ENCODE data around the gene MYO1B. TPM values are rescaled to one million over a fixed set of nuclear protein-coding genes. Genes with fewer than 3 reads are reported as not detected.

The MYO1B gene
- polyA plus RNA-seq, 1 donor (not counting 4 experiments of a cell fraction or from before 2014, with no cell fraction given): 277 TPM

DNA sequence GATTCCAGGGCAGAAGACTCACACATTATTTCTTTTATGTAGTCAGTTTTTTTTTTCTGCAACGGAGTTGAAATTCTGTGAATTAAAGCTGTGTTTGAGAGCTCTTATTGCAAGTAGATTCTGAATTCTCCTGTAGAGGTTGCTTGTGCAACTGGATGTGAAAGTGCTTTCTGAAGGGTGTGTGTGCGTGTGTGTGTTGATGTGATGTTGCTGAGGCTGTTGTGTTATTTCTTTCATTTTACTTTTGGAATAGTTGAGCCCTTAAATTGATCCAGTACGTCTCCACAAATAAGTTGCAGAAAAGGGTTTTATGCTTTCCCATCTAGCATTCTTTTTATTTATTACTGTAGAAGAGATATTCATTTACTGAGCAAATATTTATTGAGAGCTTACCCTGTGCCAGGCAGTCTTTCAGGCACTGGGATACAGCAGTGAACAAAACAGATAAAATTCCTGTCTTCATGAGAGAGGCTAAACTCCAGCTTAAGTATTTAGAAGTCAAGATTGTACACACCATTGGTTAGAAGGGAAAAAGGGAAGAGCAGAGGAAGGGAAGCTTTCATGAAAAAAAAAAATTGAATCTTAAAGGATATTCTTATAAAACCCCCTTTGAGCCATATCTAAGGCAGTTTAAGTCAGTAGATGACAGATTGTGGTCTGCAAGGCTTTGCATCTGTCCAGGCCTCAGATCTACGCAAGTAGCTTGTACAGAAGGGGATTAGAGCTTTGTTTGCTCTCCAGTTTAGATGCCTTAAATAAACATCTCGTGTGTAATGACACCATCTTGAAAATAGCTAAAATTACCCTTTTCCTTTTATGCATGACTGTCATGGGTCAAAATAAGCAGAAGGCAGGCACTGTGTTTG lies 58.2 kb downstream of the MYO1B start:
- FAIRE-seq (peak; percentile 9), DNase-seq (ENCODE audit: low read depth, low spot score) (no peak)
- Histone ChIP-seq H4K20me1 (ENCODE audit: control insufficient read depth, extremely low read depth, insufficient read depth, low read length) (no peaks in the 10 kb centered on the region), H3K9me1 (ENCODE audit: control insufficient read depth, extremely low read depth, insufficient read depth, low read length) (peaks cover 3% of the 10 kb centered on the region), H3K27me3 (ENCODE audit: control insufficient read depth, extremely low read depth, insufficient read depth, low read length) (no peaks in the 10 kb centered on the region), H3K4me3 (ENCODE audit: control insufficient read depth in 2 of 3, extremely low read depth in 1 of 3, insufficient read depth in 2 of 3, low read depth in 1 of 3, low read length in 3 of 3) (no peak overlapping the region), H3K36me3 (ENCODE audit: control insufficient read depth in 2 of 2, extremely low read depth in 1 of 2, insufficient read depth in 2 of 2, low read length in 2 of 2) (peaks cover 6 to 24% of the 10 kb centered on the region in 2 experiments), H3K4me1 (ENCODE audit: control insufficient read depth, extremely low read depth, insufficient read depth, low read length) (peaks cover 67% of the 10 kb centered on the region), H3K9me3 (ENCODE audit: control insufficient read depth, low read depth, low read length) (no peaks in the 10 kb centered on the region), H3K79me2 (ENCODE audit: control insufficient read depth, insufficient read depth, low read length) (peaks cover 85% of the 10 kb centered on the region), H3K27ac (ENCODE audit: control insufficient read depth, insufficient read depth, low read length) (peak overlapping the region; percentile 91), H3K9ac (ENCODE audit: control insufficient read depth, extremely low read depth, insufficient read depth, low read length) (no peak overlapping the region), H2AFZ (ENCODE audit: control insufficient read depth, low read length) (no peak overlapping the region), H3K4me2 (ENCODE audit: control insufficient read depth, extremely low read depth, insufficient read depth, low read depth, low read length) (peak overlapping the region; percentile 80)
- dilution Hi-C loops (cut with MboI; ENCODE audit: extremely low pct_ligation_motif_present, low sequenced_read_pairs): loop anchor here (5.0 kb wide), 1 partner anchor 36 kb away; no protein-coding TSS in a partner anchor
- no peak for TF ChIP-seq EZH2 (IDR thresholded peaks at IDR 0.05; ENCODE audit: low read length)
- TF ChIP-seq, protein P1, sequence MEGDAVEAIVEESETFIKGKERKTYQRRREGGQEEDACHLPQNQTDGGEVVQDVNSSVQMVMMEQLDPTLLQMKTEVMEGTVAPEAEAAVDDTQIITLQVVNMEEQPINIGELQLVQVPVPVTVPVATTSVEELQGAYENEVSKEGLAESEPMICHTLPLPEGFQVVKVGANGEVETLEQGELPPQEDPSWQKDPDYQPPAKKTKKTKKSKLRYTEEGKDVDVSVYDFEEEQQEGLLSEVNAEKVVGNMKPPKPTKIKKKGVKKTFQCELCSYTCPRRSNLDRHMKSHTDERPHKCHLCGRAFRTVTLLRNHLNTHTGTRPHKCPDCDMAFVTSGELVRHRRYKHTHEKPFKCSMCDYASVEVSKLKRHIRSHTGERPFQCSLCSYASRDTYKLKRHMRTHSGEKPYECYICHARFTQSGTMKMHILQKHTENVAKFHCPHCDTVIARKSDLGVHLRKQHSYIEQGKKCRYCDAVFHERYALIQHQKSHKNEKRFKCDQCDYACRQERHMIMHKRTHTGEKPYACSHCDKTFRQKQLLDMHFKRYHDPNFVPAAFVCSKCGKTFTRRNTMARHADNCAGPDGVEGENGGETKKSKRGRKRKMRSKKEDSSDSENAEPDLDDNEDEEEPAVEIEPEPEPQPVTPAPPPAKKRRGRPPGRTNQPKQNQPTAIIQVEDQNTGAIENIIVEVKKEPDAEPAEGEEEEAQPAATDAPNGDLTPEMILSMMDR (optimal IDR thresholded peaks at IDR 0.05 in 1 of 3, IDR thresholded peaks at IDR 0.05 in 1 of 3, conservative IDR thresholded peaks at IDR 0.05 in 1 of 3; ENCODE audit: extremely low read depth in 1 of 3, insufficient read depth in 2 of 3, low read length in 3 of 3): no peak

DNA sequence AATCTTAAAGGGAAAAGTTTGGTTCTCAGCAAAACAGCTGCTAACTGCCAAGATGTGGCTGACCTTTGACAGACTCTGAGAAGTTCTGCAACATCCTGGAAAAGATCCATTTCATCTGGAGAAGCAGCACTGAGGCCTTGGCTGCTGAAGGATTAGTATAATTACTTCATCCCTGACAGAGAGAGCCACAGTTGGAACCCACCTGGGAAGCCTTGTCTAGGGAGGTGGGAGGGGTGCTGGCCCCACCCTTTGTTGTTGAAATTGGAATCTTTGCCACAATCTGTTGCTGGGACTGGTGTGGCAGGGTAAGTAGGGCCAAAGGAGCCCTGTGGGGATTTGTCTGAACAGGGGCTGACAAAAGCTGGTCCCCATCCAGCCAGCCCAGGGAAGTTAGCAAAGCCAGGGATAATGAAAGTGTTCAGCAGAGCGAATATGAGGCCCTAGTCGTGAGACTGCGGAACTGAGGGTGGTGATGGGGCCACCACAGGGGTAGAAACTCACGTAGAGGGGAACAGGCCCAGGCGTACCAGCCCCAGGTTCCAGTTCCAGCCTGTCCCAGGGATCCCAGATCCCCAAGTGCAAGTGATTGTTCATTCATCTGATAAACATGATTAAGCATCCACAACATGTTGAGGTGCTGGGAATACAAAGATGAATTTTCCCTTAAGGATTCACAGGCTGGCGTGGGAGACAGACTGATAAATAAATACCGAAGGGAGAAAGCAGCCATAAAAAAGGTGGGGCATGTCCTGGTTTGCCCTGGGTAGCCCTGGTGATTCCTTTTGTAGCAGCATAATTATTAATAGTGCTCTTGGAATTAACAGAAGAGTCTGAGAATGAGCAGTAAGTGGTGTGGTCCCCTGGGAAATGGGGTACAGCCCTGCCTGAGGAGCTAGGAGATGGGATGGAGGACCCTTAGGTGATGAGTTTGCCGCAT lies 60.0 kb downstream of the MYO1B start:
- Histone ChIP-seq H3K36me3 (ENCODE audit: control insufficient read depth in 2 of 2, extremely low read depth in 1 of 2, insufficient read depth in 2 of 2, low read length in 2 of 2) (peaks cover 8 to 20% of the 10 kb centered on the region in 2 experiments), H3K9me1 (ENCODE audit: control insufficient read depth, extremely low read depth, insufficient read depth, low read length) (peaks cover 3% of the 10 kb centered on the region), H2AFZ (ENCODE audit: control insufficient read depth, low read length) (no peak overlapping the region), H3K9ac (ENCODE audit: control insufficient read depth, extremely low read depth, insufficient read depth, low read length) (peak overlapping the region; percentile 80), H3K4me3 (ENCODE audit: control insufficient read depth in 2 of 3, extremely low read depth in 1 of 3, insufficient read depth in 2 of 3, low read depth in 1 of 3, low read length in 3 of 3) (peak overlapping the region in 2 of 3 experiments; percentile 29 to 36), H3K27ac (ENCODE audit: control insufficient read depth, insufficient read depth, low read length) (peak overlapping the region; percentile 91), H3K9me3 (ENCODE audit: control insufficient read depth, low read depth, low read length) (no peaks in the 10 kb centered on the region), H3K4me1 (ENCODE audit: control insufficient read depth, extremely low read depth, insufficient read depth, low read length) (peaks cover 84% of the 10 kb centered on the region), H3K27me3 (ENCODE audit: control insufficient read depth, extremely low read depth, insufficient read depth, low read length) (no peaks in the 10 kb centered on the region), H3K4me2 (ENCODE audit: control insufficient read depth, extremely low read depth, insufficient read depth, low read depth, low read length) (peak overlapping the region; percentile 80), H3K79me2 (ENCODE audit: control insufficient read depth, insufficient read depth, low read length) (peaks cover 86% of the 10 kb centered on the region), H4K20me1 (ENCODE audit: control insufficient read depth, extremely low read depth, insufficient read depth, low read length) (no peaks in the 10 kb centered on the region)
- FAIRE-seq: peak; percentile 98
- DNase-seq (ENCODE audit: low read depth, low spot score): peak; percentile 66
- no peak for TF ChIP-seq EZH2 (IDR thresholded peaks at IDR 0.05; ENCODE audit: low read length)
- TF ChIP-seq, protein P1 (optimal IDR thresholded peaks at IDR 0.05 in 1 of 3, IDR thresholded peaks at IDR 0.05 in 1 of 3, conservative IDR thresholded peaks at IDR 0.05 in 1 of 3; ENCODE audit: extremely low read depth in 1 of 3, insufficient read depth in 2 of 3, low read length in 3 of 3): no peak
- dilution Hi-C loops (cut with MboI; ENCODE audit: extremely low pct_ligation_motif_present, low sequenced_read_pairs): loop anchor here (5.0 kb wide), 1 partner anchor 38 kb away; no protein-coding TSS in a partner anchor
